Left lobe of liver (tissue), 2 donors: ENCODE results near the gene KCNA4. TPM values are rescaled to one million over a fixed set of nuclear protein-coding genes. Genes with fewer than 3 reads are reported as not detected.
"Not testable (repeated sequence)": the region's sequence is repeated elsewhere in the genome, so short reads cannot be mapped to it uniquely, and the experiment has no call there.

Experiments used
- ATAC-seq: fragments of 200-7000 bp; cut with Tn5 transposase; one replicate; pipeline ENCODE4 v1.9.1; 2020; ENCODE audit warnings: mild to moderate bottlenecking, moderate library complexity
- DNase-seq: peaks from one replicate; pipeline ENCODE4 v3.0.0-alpha.2; 2020; ENCODE audit warnings: low spot score
- total RNA-seq: library from RNA; stranded (reverse); gene quantifications from one replicate; pipeline ENCODE4 v1.2.1, GENCODE V29; 2021
- donor health status: DM: no; HTN: no; CAD: no; lungs with moderate emphysema.
- donor health status: DM: no; HTN: yes; CAD: no.

Gene KCNA4
- total RNA-seq, 1 donor from 2014 or later = not detected

- ATAC-seq (no peak), DNase-seq (no peak)
Observed at GRCh38 chr11:30000986-30001750, 15.7 kb downstream of the KCNA4 start.

DNA sequence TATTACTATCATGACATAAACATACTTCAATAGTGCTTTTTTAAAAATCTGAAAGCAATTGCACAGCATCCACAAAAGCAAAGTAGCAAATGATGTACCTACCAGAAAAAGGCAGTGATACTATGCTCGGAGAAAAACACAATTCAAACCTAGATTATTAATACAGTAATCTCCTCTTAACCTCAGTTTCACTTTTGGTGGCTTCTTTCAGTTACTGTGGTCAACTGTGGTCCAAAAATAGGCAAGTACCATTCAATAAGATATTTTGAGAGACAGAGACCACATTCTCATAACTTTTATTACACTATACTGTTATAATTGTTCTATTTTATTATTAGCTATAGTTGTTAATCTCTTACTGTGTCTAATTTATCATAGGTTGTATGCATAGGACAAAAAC is 20.8 kb downstream of the KCNA4 start:
- DNase-seq (no peak), ATAC-seq (no peak)

DNA sequence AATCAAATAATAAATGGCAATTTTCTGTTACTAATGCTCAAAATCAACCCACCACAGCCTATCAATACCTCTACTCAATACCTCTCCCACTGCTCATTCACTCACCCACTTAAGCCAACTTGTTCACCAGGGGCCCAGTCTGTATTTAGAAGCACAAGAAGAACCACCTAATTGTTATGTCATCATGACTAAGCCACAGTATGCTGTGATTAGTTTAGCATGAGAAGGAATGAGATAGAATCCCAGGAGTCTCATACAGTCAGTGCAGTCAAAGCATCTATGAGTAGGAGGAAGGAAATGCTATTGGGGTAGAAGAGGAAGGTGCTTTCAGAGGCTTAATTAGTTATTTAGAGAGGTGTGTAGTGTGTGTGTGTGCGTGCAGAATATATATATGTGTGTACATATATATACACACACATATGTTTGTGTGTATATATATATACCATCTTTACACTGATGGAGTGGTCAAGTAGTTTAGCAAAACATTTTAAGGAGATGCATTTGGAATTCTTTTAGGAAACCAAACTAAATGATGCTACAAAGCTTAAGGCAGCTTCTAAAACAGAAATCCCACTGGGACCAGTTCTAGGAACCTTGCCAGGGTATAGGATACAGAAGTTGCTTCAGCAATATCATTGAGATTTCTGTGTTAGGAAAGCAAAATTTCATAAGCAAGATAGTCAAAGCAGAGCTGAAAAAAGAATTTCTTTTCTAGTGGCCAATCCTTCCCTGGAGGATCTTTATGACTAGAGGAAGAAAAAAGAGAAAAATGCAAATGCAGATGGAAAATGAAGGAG is 27.5 kb downstream of the KCNA4 start:
- no peak for DNase-seq
- no peak for ATAC-seq

- DNase-seq (no peak), ATAC-seq (no peak)
Observed at GRCh38 chr11:29985248-29985647, 31.6 kb downstream of the KCNA4 start.

GRCh38 chr11:29984544-29984943 is 32.3 kb downstream of the KCNA4 start:
- ATAC-seq = no peak
- DNase-seq = no peak

GRCh38 chr11:29978549-29978948 is 38.3 kb downstream of the KCNA4 start:
- no peak for DNase-seq
- ATAC-seq = no peak

GRCh38 chr11:29975580-29975979 is 41.2 kb downstream of the KCNA4 start:
- ATAC-seq, DNase-seq: not testable (repeated sequence)

DNA sequence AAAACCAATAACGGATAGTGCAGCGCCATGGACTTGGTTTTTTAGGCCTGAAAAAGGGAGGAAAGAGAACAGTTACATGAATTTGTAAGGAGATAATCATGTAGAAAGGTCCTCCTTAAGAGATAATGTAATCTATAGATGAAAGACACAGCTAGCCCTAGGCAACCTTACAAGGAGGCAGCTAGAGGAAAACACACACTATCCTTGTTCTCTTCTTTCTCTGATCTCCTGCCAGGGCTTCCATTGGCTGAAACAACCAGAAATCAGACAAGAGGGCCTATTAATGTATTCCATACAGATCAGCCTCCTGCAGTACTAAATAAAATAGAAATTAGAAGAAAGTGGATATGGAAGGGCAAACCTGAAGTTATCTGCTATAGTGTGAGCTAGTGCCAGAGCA is 53.0 kb downstream of the KCNA4 start:
- DNase-seq (no peak), ATAC-seq (no peak)

GRCh38 chr11:29963036-29963435 is 53.8 kb downstream of the KCNA4 start:
- ATAC-seq (no peak), DNase-seq (no peak)

DNA sequence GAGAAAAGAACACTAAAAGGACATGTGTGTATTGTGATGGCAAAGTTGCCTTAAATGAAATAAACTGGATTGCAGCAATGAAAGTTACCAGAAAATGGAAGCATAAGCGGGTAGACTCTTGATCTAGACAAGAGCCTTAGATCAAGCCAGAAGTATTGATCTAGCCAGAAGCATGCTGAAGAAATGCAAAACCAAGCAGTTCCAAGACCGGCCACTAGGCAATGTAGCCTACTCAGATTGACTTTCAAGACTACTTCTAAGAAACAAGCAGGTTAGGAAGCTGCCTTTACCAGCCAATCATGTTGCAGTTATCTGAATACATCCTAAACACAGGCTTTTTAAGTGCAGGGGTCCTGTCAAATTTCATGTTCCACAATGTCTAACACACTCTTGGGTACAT is 54.6 kb downstream of the KCNA4 start:
- ATAC-seq (no peak), DNase-seq (no peak)

Other genes with a start within 250 kb of the KCNA4 start
- gene FSHB, start 214.0 kb upstream of the KCNA4 start, total RNA-seq = not detected